Stimulated activated effector memory CD8-positive, alpha-beta T cell treated with anti-CD3 and anti-CD28 coated beads, Interleukin-12 subunit alpha, Interleukin-12 subunit beta, amount 100 ng/mL, for 72 hours (primary cell): ENCODE measurements around the gene TBX4.
"Not testable (repeated sequence)": the region's sequence is repeated elsewhere in the genome, so short reads cannot be mapped to it uniquely, and the experiment has no call there.

ENCODE experiments used
- ATAC-seq: fragments of 150-1000 bp; cut with Tn5 transposase; 2 replicates; pipeline ENCODE4 v1.10.0; 2021
- DNase-seq, 2 donors: peaks; one replicate each; pipeline ENCODE4 v3.0.0; 2021 to 2022; ENCODE audit warnings: low spot score in 2 of 2
- H3K27ac Mint-ChIP-seq: one replicate; pipeline ENCODE4 v1.8.0; 2022; ENCODE audit warnings: mild to moderate bottlenecking, mixed read lengths
- H3K36me3 Mint-ChIP-seq: one replicate; pipeline ENCODE4 v1.8.0; 2022; ENCODE audit warnings: mild to moderate bottlenecking, mixed read lengths
- H3K4me1 Mint-ChIP-seq: one replicate; pipeline ENCODE4 v1.8.0; 2022; ENCODE audit warnings: mixed read lengths
- H3K4me3 Mint-ChIP-seq: one replicate; pipeline ENCODE4 v1.8.0; 2022; ENCODE audit warnings: mild to moderate bottlenecking, mixed read lengths
- H3K9me3 Mint-ChIP-seq: one replicate; pipeline ENCODE4 v1.8.0; 2022; ENCODE audit warnings: mixed read lengths

Gene TBX4

DNA sequence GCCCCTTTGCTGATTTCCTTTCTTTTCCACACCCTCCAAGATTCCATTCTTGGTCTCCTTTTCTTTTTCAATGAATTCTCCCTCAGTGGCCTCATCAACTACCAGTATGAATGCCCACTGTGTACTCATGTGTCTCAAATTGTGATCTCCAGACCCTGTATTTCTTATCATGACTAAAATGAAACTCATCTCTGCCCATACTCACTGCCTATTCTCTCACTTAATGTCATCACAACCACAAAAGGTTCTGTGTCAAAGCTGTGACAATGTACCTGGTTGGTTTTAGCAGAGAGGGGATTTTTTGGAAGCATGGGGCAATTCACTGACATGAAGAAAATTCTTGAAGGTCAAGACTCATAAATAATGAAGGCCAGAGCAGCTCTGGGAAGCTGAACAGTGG, 11.5 kb upstream of the TBX4 start:
- DNase-seq (peak in 1 of 2 donors; percentile 46), ATAC-seq (peak; percentile 96)
- Mint-ChIP-seq H3K9me3 (peaks cover 16% of the 10 kb centered on the region), H3K4me1 (peaks cover 6% of the 10 kb centered on the region), H3K36me3 (no peaks in the 10 kb centered on the region), H3K4me3 (no peak overlapping the region), H3K27ac (no peak overlapping the region)

DNA sequence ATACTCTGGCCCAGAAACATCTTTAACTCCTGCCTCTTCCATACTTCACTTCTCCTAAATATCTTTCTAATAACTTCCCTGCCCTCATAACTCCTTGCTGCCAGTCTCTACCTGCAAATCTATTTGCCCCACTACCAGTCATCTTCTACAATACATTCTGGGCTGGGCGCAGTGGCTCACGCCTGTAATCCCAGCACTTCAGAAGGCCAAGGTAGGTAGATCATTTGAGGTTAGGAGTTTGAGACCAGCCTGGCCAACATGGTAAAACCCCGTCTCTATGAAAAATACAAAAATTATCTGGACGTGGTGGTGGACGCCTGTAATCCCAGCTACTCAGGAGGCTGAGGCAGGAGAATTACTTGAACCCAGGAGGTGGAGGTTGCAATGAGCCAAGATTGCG, 10.7 kb upstream of the TBX4 start:
- H3K4me1 Mint-ChIP-seq, ATAC-seq, H3K36me3 Mint-ChIP-seq, H3K4me3 Mint-ChIP-seq, H3K27ac Mint-ChIP-seq, DNase-seq: not testable (repeated sequence)
- H3K9me3 Mint-ChIP-seq, result peaks cover 12% of the 10 kb centered on the region

DNA sequence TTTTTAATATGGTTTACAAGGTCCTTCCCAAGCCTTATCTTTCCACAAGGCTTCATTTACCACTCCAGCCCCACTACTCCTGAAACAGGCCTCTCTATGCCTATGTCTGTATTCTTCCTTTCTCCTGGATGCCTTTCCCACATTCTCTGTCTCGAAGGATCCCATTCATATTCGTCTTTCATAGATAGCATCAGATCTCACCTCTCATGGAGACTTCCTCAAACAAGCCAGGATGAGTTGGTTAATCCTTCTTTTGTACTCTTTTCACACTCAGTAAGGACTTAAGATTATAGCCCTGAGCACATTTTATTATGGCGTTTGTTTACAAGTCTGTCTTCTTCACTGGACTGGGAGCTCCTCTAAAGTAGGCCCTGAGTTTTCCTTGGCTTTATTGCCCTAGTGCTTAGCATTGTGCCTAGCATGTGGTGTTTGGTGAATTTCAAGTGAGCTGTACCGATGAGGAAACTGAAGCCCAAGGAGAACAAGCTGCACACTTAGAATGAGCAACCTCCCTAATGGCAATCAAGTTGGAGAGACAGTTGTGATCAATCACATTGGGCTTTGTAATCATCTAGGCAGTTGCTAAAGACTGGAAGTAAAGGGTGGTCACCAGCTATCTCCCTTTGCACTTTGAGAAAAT, 10.0 kb upstream of the TBX4 start:
- Mint-ChIP-seq H3K27ac (no peak overlapping the region), H3K4me1 (peaks cover 6% of the 10 kb centered on the region), H3K9me3 (peaks cover 6% of the 10 kb centered on the region), H3K4me3 (no peak overlapping the region), H3K36me3 (no peaks in the 10 kb centered on the region)
- DNase-seq (no peak), ATAC-seq (no peak)

DNA sequence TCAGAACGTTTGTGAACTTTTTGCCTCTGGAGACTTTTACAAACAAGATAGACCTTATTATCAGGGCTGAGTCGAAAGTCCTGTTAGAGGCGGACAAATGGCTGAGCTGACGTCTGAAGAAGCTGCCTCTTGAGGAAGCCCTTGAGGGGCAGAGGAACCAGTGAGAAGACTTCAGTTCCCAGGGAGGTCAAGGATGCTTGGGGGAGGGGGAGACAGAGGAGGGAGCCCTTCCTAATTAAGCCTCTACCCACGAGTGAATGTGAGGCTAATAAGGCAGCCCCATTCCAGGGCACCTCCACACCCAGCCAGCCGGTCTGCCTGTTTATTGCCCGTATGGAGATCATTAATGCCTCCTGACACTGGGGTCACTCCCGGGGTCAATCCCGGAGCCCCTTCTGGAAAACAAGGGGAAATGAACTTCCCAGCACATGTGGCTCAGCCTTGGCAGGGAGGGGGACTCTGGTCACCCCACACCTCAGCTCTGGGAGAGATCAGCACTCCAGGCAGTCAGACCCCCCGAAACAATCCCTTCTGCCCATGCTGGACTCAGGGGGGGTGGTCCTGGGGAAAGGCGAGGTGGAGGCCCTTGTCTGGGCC, 9.2 kb upstream of the TBX4 start:
- Mint-ChIP-seq H3K27ac (no peak overlapping the region), H3K4me1 (peaks cover 6% of the 10 kb centered on the region), H3K9me3 (peaks cover 2% of the 10 kb centered on the region), H3K4me3 (no peak overlapping the region), H3K36me3 (no peaks in the 10 kb centered on the region)
- no peak for ATAC-seq
- peak in 1 of 2 donors; percentile 44 for DNase-seq

DNA sequence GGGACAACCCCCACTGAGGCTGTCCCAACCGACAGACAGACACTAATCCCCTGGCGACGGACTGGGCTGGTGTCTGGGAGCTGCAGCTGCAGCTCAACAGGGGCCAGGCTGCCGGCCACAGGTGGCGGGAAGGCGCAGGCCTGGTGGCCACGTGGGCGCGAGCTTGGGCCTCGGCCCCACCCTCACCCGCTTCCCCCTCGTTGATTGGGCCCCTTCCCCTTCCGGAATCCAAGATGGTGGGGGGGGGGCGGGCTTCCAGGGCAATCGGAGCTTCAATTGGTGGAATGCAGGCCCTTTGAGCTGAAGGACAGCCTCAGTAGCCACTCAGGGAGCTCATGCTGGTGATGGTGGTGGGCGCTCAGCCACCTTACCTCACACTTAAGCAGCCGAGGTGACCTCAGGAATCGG, 8.7 kb upstream of the TBX4 start:
- DNase-seq (no peak), ATAC-seq (no peak)
- Mint-ChIP-seq H3K4me1 (peaks cover 6% of the 10 kb centered on the region), H3K36me3 (no peaks in the 10 kb centered on the region), H3K4me3 (no peak overlapping the region), H3K9me3 (peaks cover 2% of the 10 kb centered on the region), H3K27ac (no peak overlapping the region)

DNA sequence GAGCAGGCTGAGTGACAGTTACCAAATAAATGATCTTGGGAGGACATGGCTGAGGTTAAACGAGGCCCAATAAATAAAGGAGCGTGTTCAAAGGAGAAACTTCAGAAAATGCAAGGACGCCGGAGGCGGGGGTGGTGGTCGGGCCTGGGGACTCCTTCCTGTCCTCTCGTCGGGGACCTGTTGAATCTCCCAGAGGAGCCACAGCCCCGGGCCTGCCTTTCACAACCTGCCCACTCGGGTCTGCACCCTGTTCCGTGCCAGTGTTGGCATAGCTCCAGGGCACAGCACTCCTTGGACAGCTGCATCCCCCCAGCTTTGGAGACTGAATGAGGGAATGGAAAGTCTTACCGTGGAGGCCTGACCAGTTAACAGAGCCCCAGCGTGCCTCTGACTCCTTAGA, 8.1 kb upstream of the TBX4 start:
- no peak overlapping the region for H3K27ac Mint-ChIP-seq
- no peak overlapping the region for H3K4me3 Mint-ChIP-seq
- H3K9me3 Mint-ChIP-seq, result peaks cover under 1% of the 10 kb centered on the region
- no peaks in the 10 kb centered on the region for H3K36me3 Mint-ChIP-seq
- ATAC-seq (no peak), DNase-seq (peak in 1 of 2 donors; percentile 45)
- H3K4me1 Mint-ChIP-seq, result peaks cover 6% of the 10 kb centered on the region

DNA sequence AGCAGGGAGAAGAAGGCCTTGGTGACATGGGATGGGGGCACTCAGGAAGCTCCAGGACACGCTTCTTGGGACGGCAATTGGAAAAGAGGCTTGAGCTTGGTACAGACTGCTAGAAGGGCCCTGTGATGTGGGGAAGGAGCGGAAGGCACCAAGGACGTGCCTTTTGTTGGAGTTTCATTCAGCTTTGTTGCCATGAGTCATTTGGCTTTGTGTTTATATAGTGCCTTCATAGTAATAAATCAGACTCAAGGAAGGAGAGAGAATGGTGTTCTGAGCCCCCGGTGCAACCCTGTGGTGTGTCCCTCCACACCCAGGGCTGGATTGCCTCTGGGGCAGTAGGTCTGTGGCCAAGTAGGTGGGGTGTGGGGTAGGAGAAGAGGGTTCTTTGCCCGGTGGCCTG, 7.4 kb upstream of the TBX4 start:
- no peak overlapping the region for H3K4me3 Mint-ChIP-seq
- no peak for DNase-seq
- ATAC-seq, result no peak
- peaks cover 6% of the 10 kb centered on the region for H3K4me1 Mint-ChIP-seq
- H3K9me3 Mint-ChIP-seq, result no peaks in the 10 kb centered on the region
- H3K36me3 Mint-ChIP-seq, result no peaks in the 10 kb centered on the region
- no peak overlapping the region for H3K27ac Mint-ChIP-seq

DNA sequence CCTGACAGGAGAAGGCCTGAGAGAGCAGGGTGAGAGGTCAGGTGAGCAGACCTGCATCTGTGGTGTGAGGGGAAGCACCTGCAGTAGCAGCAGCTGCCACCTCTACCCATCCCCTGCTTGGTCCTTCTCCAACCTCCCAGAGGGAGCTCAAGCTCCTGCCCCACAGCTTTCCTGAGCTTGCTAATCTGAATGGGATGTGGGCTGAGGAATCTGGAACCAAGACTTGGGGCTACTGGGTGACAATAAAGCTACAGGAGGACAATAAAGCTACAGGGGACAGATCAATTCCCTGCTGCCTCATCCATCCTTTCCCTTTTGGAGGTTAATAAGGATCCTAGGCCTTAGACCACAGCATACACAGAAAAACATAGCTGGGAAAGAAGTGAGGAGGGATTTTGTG, 4.9 kb upstream of the TBX4 start:
- no peak for ATAC-seq
- peak in 1 of 2 donors; percentile 41 for DNase-seq
- Mint-ChIP-seq H3K4me3 (no peak overlapping the region), H3K4me1 (peaks cover 6% of the 10 kb centered on the region), H3K9me3 (no peaks in the 10 kb centered on the region), H3K36me3 (no peaks in the 10 kb centered on the region), H3K27ac (no peak overlapping the region)

DNA sequence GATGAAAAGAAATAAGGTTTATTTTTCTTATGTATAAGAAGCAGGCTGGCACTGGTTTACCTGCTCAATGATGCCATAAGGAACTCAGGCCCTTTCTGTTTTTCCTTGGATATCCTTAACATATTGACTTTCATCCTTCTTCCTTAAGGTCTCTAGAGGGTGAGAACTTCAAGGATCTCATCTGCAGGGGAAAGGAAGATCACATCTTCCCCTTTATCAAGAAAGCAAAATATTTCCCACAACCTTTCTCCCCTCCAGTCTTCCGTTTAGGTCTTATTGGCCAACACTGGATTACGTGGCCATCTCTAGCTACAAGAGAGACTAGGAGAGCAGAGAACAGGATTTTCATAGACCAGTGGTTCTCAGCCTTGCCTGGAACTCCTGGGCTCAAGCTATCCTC, 4.2 kb upstream of the TBX4 start:
- H3K9me3 Mint-ChIP-seq, result no peaks in the 10 kb centered on the region
- ATAC-seq (no peak), DNase-seq (no peak)
- H3K4me3 Mint-ChIP-seq, result no peak overlapping the region
- H3K4me1 Mint-ChIP-seq, result peaks cover 11% of the 10 kb centered on the region
- H3K27ac Mint-ChIP-seq, result no peak overlapping the region
- H3K36me3 Mint-ChIP-seq, result no peaks in the 10 kb centered on the region

DNA sequence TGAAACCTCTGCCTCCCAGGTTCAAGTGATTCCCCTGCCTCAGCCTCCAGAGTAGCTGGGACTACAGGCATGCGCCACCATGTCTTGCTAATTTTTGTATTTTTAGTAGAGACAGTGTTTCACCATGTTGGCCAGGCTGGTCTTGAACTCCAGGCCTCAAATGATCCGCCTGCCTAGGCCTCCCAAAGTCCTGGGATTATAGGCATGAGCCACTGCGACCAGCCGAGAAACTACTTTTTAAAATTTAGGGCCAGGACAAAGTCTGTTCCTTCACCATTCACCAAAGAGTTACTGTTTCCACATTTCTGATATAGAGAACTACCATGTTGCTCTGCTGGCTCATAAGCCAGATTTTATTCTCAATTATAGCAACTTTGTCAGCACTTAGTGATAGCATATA, 3.1 kb upstream of the TBX4 start:
- H3K4me3 Mint-ChIP-seq, H3K27ac Mint-ChIP-seq, DNase-seq, H3K9me3 Mint-ChIP-seq, H3K36me3 Mint-ChIP-seq, ATAC-seq: not testable (repeated sequence)
- H3K4me1 Mint-ChIP-seq, result peaks cover 14% of the 10 kb centered on the region

DNA sequence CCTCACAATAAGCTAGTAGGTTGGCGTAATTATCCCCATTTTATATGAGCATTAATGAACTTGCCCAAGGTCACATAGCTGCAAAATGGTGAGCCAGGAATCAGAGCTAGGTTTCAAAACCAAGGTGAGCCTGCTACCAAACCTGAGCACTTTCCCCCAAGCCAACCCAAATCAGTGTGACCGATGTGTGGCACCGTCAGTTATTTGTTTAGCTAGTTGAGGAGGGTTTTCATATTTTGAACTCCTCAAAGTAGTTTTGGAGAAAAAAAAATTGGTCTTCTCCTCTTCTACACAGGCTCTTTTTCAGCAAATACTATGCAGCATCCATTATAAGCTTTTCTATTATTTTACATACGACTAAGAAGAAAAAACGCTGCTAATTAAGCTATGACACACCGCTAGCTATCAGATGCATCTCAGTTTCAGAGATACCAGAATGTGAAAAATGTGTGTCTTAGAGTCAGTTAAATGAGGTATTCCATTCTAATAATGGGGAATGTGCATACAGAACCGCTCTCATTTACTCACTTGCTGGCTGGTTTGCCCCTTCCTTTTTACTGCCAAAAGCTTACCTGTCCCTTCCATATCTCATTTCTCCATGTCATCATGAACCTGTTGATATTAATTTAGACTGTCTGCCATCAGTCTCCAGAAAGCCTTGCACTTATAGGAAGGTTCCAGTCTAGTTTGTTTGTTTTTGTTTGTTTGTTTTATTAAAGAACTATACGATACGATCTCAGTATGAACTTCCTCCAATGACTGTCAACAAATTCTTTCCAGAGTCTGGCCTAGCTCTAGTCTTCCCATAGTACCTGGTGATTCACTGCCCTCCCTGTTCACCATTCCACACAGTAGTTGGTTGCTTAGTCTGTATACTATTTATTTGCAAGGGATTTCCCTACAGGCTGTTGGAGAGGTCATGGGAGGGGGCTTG, 2.2 kb upstream of the TBX4 start:
- Mint-ChIP-seq H3K4me1 (peaks cover 19% of the 10 kb centered on the region), H3K9me3 (no peaks in the 10 kb centered on the region), H3K27ac (no peak overlapping the region), H3K36me3 (no peaks in the 10 kb centered on the region), H3K4me3 (no peak overlapping the region)
- DNase-seq (no peak), ATAC-seq (no peak)

DNA sequence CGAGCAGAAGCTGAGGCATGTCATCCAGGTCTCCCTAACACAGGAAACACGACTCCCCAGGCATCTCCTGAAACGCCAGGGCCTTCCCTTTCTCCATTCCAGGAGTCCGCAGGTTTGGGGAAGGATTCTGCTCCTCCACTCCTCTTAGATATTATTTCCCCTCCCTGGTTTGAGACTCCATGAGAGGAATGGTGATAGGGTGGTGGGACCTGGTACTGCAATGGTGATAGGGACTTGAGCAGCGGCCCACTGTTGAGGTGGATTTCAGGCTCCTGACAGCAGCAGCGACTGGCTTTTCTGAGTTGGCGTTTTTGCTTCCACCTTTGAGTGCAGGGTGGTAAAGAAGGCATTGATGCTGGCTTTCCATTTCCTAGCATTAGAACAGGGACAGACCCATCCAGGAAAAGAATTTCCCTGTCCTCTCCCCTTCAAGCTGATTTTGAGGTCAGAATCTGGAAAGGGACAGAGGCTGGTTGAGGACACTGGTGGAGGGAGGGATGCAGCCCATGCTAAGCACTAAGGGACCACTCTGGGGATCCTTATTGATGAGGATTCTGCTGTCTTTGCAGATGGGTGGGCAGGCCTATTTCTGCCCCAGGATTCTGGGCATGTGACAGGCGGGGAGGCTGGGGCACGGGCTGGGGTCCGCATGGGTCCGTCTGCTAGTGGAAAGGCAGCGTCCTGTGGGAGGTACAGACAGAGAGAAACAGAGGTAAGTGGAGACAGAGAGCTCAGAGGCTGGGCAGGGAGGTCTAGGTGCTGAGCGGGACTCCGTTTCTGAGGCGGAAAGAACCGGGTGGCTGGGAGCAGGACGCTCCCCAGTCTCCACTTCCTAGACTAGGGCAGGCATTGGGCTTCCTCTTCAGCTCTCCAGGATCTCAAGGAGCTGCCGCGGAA, 1.3 kb upstream of the TBX4 start:
- no peaks in the 10 kb centered on the region for H3K36me3 Mint-ChIP-seq
- ATAC-seq (no peak), DNase-seq (peak in 1 of 2 donors; percentile 44)
- peak overlapping the region; percentile 44 for H3K4me3 Mint-ChIP-seq
- H3K9me3 Mint-ChIP-seq, result no peaks in the 10 kb centered on the region
- peaks cover 25% of the 10 kb centered on the region for H3K4me1 Mint-ChIP-seq
- H3K27ac Mint-ChIP-seq, result no peak overlapping the region

DNA sequence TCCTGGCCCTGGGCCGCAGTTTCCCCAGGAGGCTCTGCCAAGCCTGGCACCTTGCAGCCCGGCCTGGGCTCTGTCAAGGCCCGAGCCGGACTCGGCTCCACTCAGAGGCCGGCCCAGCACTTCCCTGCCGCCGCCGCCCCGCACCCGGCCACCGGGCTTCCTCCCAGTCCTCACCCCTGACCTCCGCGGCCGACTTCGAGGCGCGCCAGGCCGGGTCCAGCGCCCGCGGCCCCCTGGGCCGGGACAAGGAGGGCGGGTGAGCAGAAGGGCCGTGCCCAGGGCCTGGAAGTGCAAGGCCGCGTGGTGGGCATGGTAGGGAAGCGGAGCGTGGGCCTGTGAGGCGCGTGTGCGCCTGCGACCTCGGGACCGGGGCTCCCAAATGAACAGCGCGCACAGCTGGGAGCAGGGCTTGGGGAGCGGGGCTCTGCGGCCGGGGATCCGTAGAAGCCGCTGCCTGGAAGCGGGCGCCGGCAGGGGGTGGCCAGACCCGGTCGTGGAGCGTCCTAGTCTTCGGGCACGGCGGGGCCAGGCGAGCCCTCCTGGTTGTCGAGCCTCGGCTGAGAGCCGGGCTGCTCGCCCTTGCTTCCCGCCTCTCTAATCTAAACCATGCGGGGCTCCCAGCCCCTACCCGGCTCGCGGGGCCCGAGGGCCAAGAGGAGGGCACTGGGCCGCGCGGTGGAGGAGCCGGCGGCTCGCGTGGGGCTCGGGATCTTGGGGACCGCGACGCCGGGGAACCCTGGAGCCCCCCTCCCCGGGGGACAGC, 503 bp upstream of the TBX4 start:
- H3K36me3 Mint-ChIP-seq, result no peaks in the 10 kb centered on the region
- peaks cover 25% of the 10 kb centered on the region for H3K4me1 Mint-ChIP-seq
- DNase-seq (peak in 1 of 2 donors; percentile 49), ATAC-seq (peak; percentile 25)
- no peak overlapping the region for H3K27ac Mint-ChIP-seq
- H3K4me3 Mint-ChIP-seq, result peak overlapping the region; percentile 44
- no peaks in the 10 kb centered on the region for H3K9me3 Mint-ChIP-seq

DNA sequence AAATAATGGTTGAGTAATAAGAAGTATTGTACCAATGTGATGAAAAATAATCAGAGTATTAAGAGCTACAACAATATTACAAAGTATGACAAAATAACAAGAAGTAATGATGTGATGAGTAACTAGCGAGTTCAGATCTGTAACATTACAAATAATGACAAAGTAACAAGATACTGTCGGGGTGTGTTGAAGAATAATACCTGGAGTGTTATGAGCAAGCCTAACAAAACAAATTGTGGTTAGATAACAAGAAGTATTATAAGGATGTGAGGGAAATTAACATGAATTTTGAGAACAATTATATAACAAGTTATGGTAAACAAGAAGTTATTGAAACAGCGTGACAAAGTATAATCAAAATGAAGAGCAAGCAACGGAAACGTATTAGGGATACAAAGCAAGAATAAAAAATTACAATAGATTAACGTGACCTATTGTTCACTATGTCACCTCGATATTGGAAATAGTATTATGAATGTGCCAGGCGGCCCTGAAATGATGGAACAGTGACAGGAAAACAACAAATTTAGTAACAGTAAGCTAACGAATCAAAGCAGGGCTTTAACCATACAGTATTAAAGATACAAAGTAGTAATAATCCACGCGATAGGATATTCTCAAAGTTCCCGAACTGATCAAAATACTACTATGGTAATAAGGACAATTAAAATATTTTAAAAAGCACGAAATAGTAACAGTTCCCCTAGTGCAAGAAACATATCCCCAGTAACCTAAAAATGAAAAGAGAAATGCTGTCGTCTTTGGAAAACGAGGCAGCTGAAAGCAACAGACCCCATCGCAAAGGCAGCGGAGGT, 1.6 kb downstream of the TBX4 start:
- Mint-ChIP-seq H3K4me1 (peaks cover 33% of the 10 kb centered on the region), H3K4me3 (peak overlapping the region; percentile 23), H3K36me3 (no peaks in the 10 kb centered on the region), H3K27ac (no peak overlapping the region), H3K9me3 (no peaks in the 10 kb centered on the region)
- no peak for ATAC-seq
- no peak for DNase-seq
